NCI-H2107 (cell line): ENCODE results near the gene DAP.
A peak's percentile ranks its signal among the peaks of the same experiment; 100 is the strongest.
"Not testable (repeated sequence)": the region's sequence is repeated elsewhere in the genome, so short reads cannot be mapped to it uniquely, and the experiment has no call there.

Source experiments
- DNase-seq: peaks from one replicate; lab custom pipeline; 2025; lab: John Stamatoyannopoulos, UW

Gene DAP

DNA sequence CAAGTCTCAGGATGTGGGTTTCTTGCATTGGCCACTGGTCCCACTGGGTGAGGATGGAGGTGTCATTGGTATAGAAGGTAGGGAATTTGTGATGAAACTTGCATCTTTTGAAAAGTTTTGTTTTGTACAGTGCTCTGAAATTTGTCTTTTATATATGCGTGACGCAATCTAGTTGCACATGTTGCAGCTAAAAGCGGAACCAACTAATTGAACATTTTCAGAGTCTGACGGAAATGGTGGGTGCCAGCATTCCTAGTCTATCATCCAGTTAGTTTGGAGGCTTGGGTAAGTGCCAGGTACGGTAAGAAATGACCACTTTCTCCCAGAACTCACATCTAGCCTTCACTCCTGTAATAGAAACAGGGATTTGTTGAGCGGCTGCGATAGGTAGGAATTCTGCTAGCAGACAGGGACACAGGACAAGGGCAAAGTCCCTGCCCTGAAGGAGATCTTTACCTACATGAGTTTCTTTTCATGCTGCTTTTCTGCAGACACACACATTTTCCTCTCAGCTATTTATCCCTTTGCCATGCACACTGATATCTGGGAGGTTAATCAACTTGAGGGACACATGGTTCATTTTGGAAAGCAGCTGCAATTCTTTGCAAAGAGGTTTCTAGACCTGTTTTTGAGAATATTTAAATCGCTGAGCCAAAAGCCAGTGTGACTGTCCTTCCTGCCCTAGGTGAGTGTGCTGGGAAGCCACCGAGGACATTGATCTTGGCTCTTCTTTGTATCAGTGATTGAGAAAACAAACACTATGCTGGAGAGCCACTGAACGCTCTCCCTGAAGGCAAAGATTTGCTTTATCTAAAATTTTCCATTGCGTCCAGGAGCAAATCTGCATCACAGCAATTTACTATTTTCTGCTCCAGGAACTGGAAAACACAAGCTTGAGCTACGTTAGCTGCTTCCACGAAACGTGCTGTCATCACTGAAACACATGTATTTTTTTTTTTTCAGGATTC lies 89.7 kb downstream of the DAP start:
- DNase-seq, result no peak

- no peak for DNase-seq
Measured at GRCh38 chr5:10669983-10670382, 91.1 kb downstream of the DAP start.

DNA sequence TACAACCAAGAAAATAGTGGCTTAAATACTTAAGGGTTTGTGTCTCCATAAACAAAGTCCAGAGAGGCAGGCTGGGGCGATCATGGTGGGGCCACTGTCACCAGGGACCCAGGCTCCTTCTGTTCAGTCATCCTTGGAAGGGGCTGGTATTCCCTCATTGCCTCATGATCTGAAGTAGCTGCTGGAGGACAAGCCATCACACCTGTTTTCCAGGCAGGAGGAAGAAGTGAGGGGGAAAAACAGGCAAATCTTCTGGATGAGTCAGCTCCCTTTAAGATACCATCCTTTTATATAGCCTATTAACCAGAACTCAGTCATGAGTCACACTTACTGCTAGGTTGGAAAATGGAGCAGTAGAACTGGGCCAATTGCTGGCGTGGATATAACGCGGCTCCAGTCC lies 92.3 kb downstream of the DAP start:
- DNase-seq, result no peak

- no peak for DNase-seq
Measured at GRCh38 chr5:10667431-10668057, 93.5 kb downstream of the DAP start.

DNA sequence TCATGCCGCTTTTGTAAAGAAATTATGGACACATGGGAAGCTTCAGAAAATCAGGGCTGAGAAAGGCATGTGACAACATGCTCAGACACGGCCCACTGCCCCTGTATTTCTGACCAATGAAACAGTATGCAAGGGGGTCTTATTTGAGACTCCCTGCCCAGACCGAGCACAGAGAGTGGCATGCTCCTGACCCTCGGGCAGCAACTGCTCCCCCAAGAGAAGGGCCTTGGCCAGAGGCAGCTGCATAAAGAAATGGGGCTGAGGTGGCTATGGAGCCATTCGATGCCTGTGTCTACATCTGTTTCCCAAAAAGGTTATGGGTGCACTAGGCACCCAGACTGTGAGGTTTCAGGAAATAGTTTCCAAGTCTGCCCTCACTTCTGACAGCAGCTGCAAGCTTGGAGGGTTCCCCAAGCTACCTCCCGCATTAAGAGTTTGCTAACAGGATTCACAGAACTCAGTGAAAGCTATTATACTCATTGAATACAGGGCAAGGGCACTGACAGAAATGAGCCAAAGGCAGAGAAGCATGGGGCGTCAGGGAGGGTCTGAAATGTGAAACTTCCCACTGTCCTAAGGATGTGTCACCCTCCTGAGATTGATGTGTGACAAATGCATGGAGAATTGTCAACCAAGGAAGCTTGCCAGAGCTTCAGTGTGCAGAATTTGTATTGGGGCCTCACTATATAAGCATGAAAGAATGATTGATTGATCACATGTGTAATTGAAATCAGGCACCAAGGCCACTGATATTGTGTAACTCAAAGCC lies 94.3 kb downstream of the DAP start:
- DNase-seq, result no peak

GRCh38 chr5:10665799-10666198 lies 95.2 kb downstream of the DAP start:
- DNase-seq, result no peak

DNA sequence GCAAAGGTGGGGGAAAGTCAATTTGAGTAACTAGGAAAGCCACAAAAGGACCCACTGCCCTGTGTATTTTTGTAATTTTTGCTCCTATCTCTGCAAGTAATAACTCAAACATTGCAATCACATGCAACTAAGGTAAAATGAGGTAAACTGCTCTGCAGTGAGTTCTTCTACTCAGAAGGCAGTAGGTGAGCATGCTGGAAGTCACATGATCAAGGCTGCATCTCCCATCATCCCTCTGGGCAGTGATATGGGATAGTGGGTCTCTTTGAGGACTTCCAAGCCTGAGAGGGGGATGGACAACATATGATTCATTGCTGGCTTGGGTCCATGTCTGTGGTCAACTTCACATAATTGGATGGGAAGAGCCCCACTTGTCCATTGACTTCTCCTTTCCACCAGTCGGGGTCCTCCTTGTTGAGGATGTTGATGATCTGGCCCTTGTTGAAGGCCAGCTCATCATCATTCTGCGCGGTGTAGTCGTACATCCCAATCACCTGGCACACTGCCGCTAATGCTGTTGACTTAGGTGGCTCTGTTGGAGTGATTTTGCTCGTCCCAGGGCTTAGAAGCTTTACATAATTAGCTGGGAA lies 96.8 kb downstream of the DAP start:
- DNase-seq, result not testable (repeated sequence)

DNA sequence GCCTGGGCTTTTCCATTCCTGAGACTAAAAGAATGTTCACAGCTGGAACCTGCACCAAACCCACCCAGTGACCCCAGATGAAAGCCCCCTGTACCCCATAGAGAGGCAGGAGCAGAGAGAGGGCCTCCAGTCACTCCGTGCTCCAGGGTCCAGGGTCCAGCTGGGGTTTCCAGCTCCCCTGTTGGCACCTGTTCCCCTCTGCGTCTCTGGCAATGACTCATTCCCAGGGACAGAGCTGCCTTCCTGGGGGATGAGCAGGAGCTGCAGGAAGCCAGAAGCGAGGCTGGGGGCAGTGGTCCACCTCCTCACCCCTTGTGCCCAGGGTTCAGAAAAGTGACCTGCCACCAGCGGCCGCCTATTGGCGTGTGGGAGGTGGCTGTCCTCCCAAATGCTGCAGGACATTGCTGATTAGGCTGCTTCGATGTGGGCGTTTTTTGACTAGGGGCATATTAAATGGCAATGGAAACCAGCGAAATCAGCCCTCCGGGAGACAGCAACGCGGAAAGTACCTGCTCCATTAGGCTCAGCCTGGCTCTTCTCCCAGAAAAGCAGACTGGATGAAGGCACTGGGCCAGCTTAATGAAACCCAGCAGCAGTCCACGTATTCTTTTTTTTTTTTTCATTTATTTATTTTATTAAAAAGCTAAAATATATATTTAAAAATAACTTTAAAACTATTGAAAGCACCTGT lies 97.4 kb downstream of the DAP start:
- DNase-seq, result peak; percentile 18

- no peak for DNase-seq
Measured at GRCh38 chr5:10662661-10663488, 98.2 kb downstream of the DAP start.

- DNase-seq, result no peak
Measured at GRCh38 chr5:10662083-10662482, 99.0 kb downstream of the DAP start.

DNA sequence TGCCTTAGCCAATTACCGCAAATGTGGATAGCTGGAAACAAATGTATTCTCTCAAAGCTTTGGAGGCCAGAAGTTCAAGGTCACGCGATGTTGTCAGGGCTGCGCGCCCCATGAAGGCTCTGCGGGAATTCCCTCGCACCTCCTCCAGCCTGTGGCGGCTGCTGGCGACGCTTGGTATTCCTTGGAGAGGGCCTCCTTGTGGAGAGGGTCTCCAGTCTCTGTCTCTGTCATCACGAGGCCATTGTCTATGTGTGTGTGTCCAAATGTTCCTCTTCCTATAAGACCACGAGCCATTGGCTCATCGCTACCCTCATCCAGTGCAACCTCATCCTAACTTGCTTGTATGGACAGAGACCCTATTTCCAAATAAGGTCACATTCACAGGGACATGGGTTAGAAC lies 99.6 kb downstream of the DAP start:
- DNase-seq, result no peak

GRCh38 chr5:10660720-10661387 lies 100.2 kb downstream of the DAP start:
- DNase-seq, result no peak

GRCh38 chr5:10660135-10660534 lies 100.9 kb downstream of the DAP start:
- no peak for DNase-seq

DNA sequence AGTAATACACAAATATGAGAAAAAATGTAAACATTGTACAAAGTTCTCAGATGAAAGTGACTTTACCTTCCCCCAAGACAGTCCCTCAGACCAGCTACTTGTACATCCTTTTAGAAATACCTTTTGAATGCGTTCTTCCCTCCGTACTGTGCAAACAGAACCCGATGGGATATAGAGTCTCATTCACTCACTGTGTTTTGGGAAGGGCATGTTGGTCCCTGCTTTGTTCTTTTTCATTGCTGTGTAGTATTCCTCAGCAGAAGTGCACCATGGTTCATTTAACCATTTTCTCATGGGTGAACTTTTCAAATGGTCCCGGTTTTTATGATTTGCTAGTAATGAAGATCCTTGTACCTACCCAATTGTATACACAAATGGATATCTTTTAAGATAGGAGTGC lies 102.8 kb downstream of the DAP start:
- no peak for DNase-seq

- DNase-seq, result no peak
Measured at GRCh38 chr5:10655972-10656830, 104.8 kb downstream of the DAP start.

DNA sequence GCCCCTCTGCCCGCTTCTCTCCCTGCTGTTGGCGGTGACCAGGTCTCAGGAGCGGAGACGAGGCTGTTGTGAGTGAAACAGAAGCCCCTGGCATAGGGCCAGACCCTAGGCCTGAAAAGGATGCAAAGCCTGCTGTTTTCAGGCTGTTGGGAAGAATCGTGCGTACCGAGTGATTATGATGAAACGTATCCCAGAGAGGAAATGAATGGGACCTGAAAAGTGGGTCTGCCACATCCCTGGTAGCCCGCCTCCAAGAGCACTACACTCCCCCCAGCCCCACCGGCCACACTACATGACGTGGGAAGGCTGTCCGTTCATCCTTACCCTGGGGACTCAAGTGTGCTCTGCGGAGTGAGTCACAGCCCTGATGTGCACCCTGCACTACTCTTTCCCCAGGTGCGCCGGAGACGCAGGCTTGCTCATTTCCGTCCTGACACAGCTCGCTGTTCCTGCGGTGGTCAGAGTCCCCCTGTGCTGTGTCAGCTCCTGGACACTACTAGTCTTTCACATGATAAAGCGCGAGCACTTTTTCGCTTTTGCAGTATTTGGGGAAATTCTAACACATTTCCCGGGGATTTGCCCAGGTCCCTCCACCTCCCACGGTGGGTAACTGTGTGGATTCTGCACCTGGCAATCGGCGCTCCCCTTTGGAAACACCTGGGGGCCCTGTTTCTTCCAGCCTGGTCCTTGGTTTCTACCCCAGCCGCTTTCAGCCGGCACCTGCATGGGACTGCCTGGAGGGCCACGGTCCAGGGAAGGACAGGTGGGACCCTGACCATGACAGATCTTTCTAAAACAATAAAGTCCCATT lies 105.7 kb downstream of the DAP start:
- no peak for DNase-seq

- DNase-seq, result no peak
Measured at GRCh38 chr5:10654566-10654965, 106.5 kb downstream of the DAP start.

DNA sequence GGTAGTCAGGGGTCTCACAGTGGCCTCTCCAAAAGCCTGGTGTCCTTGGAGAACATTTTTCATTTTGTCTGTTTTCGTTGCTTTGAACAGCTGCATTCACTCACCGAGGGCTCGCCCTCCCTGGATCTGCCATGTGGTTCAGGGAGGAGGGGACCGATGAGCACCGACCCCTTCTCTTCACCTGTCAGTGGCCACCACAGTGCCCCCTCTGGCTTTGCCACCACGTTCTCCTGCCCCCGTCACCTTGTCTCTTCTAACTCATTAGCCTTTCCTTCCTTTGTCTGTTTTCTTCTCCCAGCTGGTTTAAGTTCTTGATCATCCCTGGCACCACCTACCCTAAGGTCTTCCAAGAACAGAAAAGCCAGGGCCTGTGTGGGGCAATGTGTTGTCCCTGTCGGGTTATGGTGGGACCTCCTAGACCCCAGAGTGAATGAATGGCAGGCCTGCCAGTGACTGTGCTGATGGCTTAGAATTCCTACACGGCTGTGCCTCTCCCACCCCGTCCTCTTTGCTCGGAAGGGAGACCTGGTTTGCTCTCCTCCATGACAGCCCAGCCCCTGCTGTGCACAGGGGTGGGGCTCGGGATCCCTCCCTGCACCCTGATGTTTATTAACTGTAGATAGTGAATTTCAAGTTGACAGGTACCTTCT lies 107.2 kb downstream of the DAP start:
- no peak for DNase-seq
